ENCODE data around the gene NHEJ1. TPM values are rescaled to one million over a fixed set of nuclear protein-coding genes. Genes with fewer than 3 reads are reported as not detected.

Gene NHEJ1
- total RNA-seq, 5 donors from 2014 or later (not counting 1 experiment from before 2014, with no cell fraction given) = 17.3 to 21.1 (median 18.2) TPM

- Histone ChIP-seq H3K4me3 (ENCODE audit: control insufficient read depth in 1 of 2, extremely low read depth in 1 of 2, low read length in 1 of 2) (no peak overlapping the region), H3K9me3 (no peaks in the 10 kb centered on the region), H3K27me3 (replicated peaks in 1 of 2; ENCODE audit: control insufficient read depth in 2 of 2, extremely low read depth in 1 of 2, insufficient read depth in 2 of 2, low read length in 1 of 2) (no peaks in the 10 kb centered on the region), H3K27ac (ENCODE audit: low read length) (no peak overlapping the region), H3K4me1 (ENCODE audit: control insufficient read depth in 1 of 2, extremely low read depth in 1 of 2, insufficient read depth in 2 of 2, low read length in 2 of 2) (peaks cover 14 to 43% of the 10 kb centered on the region in 2 experiments), H3K36me3 (ENCODE audit: control insufficient read depth in 2 of 2, extremely low read depth in 1 of 2, insufficient read depth in 1 of 2, low read length in 1 of 2) (peaks cover 4 to 39% of the 10 kb centered on the region in 2 donors)
- Mint-ChIP-seq H3K4me3 (no peak overlapping the region), H3K27me3 (no peaks in the 10 kb centered on the region), H3K36me3 (peaks cover 30% of the 10 kb centered on the region), H3K4me1 (peaks cover 31 to 49% (median 39%) of the 10 kb centered on the region in 3 donors), H3K27ac (peak overlapping the region; percentile 23 to 39), H3K9me3 (no peaks in the 10 kb centered on the region)
- WGBS (ENCODE audit: insufficient coverage) = 91% methylated on average over 13 of the region's 16 CpGs
- ChIA-PET CTCF (interaction anchor here (0.6 to 2.6 kb wide), 9 partner anchors 8 to 295 kb away, joined by 3 to 32 read pairs (median 5); partner anchors contain the start of gene ZFAND2B (in 1 of the 2)), POLR2A (interaction anchor here in 1 of 2 donors (0.7 kb wide), 1 partner anchor 32 kb away, joined by 5 read pairs; no protein-coding TSS in a partner anchor)
- no peak for DNase-seq
- ATAC-seq (replicated peaks in 1 of 4) = no peak
Measured at GRCh38 chr2:219172231-219173154, 11.9 kb upstream of the NHEJ1 start.

- no peak overlapping the region for H3K4me3 Mint-ChIP-seq
- peak in 3 of 4 experiments; percentile 56 to 77 (median 69) for ATAC-seq (replicated peaks in 1 of 4)
Measured at GRCh38 chr2:219171231-219171651, 10.6 kb upstream of the NHEJ1 start.

GRCh38 chr2:219169930-219170654, 9.5 kb upstream of the NHEJ1 start, which contains the start of gene SLC23A3:
TSS of gene SLC23A3 (minus strand) at chr2:219170029. CDS start at chr2:219169984, 45 bp downstream.
- Mint-ChIP-seq H3K27me3 (no peaks in the 10 kb centered on the region), H3K9me3 (no peaks in the 10 kb centered on the region), H3K36me3 (peaks cover 30% of the 10 kb centered on the region), H3K27ac (no peak within 1 kb of the TSS), H3K4me3 (no peak within 1 kb of the TSS), H3K4me1 (peaks cover 14 to 34% (median 24%) of the 10 kb centered on the region in 3 donors)
- DNase-seq = no peak
- no peak within 1 kb of the TSS for H3K4me3 ChIP-seq (ENCODE audit: control insufficient read depth in 1 of 2, extremely low read depth in 1 of 2, low read length in 1 of 2)
- CTCF ChIA-PET = interaction anchor here (0.6 to 2.6 kb wide), 9 partner anchors 10 to 125 kb away, joined by 3 to 32 read pairs (median 4); partner anchors contain the start of genes NHEJ1 (in 1 of the 2) and ZFAND2B (in 1 of the 2)
- H3K9me3 ChIP-seq = no peaks in the 10 kb centered on the region
- no peak for ATAC-seq (replicated peaks in 1 of 4)
- H3K27me3 ChIP-seq (replicated peaks in 1 of 2; ENCODE audit: control insufficient read depth in 2 of 2, extremely low read depth in 1 of 2, insufficient read depth in 2 of 2, low read length in 1 of 2) = no peaks in the 10 kb centered on the region
- H3K27ac ChIP-seq (ENCODE audit: low read length) = no peak within 1 kb of the TSS
- peaks cover 4 to 39% of the 10 kb centered on the region in 2 donors for H3K36me3 ChIP-seq (ENCODE audit: control insufficient read depth in 2 of 2, extremely low read depth in 1 of 2, insufficient read depth in 1 of 2, low read length in 1 of 2)
- H3K4me1 ChIP-seq (ENCODE audit: control insufficient read depth in 1 of 2, extremely low read depth in 1 of 2, insufficient read depth in 2 of 2, low read length in 2 of 2) = peaks cover 5 to 26% of the 10 kb centered on the region in 2 experiments
- 94% methylated on average over 3 of the region's 10 CpGs for WGBS (ENCODE audit: insufficient coverage)
- POLR2A ChIA-PET = no interaction called here

More at GRCh38 chr2:219171231-219171651, 10.6 kb upstream of the NHEJ1 start:
- 72% methylated on average over 6 of the region's 6 CpGs for WGBS (ENCODE audit: insufficient coverage)
- peaks cover 4 to 39% of the 10 kb centered on the region in 2 donors for H3K36me3 ChIP-seq (ENCODE audit: control insufficient read depth in 2 of 2, extremely low read depth in 1 of 2, insufficient read depth in 1 of 2, low read length in 1 of 2)
- peaks cover 12 to 36% of the 10 kb centered on the region in 2 experiments for H3K4me1 ChIP-seq (ENCODE audit: control insufficient read depth in 1 of 2, extremely low read depth in 1 of 2, insufficient read depth in 2 of 2, low read length in 2 of 2)
- H3K36me3 Mint-ChIP-seq = peaks cover 30% of the 10 kb centered on the region
- peak in 16 of 35 experiments; percentile 12 to 69 (median 23) for DNase-seq
- no peaks in the 10 kb centered on the region for H3K27me3 Mint-ChIP-seq
- no peaks in the 10 kb centered on the region for H3K9me3 ChIP-seq
- no peaks in the 10 kb centered on the region for H3K27me3 ChIP-seq (replicated peaks in 1 of 2; ENCODE audit: control insufficient read depth in 2 of 2, extremely low read depth in 1 of 2, insufficient read depth in 2 of 2, low read length in 1 of 2)
- POLR2A ChIA-PET = no interaction called here
- H3K4me1 Mint-ChIP-seq = peaks cover 25 to 45% (median 34%) of the 10 kb centered on the region in 3 donors
- H3K27ac Mint-ChIP-seq = peak overlapping the region; percentile 9 to 34
- CTCF ChIA-PET = interaction anchor here (0.8 to 2.6 kb wide), 10 partner anchors 8 to 124 kb away, joined by 3 to 32 read pairs (median 4); partner anchors contain the start of gene ZFAND2B (in 1 of the 2)
- H3K9me3 Mint-ChIP-seq = no peaks in the 10 kb centered on the region
- H3K4me3 ChIP-seq (ENCODE audit: control insufficient read depth in 1 of 2, extremely low read depth in 1 of 2, low read length in 1 of 2) = no peak overlapping the region
- H3K27ac ChIP-seq (ENCODE audit: low read length) = peak overlapping the region; percentile 24

- no peak for ATAC-seq (replicated peaks in 1 of 4)
- peaks cover 21% of the 10 kb centered on the region for H3K36me3 Mint-ChIP-seq
- peaks cover 3 to 22% (median 13%) of the 10 kb centered on the region in 3 donors for H3K4me1 Mint-ChIP-seq
- H3K9me3 ChIP-seq = no peaks in the 10 kb centered on the region
- H3K4me1 ChIP-seq (ENCODE audit: control insufficient read depth in 1 of 2, extremely low read depth in 1 of 2, insufficient read depth in 2 of 2, low read length in 2 of 2) = peaks cover 0 to 14% of the 10 kb centered on the region in 2 experiments
- DNase-seq = no peak
- peaks cover 4 to 27% of the 10 kb centered on the region in 2 donors for H3K36me3 ChIP-seq (ENCODE audit: control insufficient read depth in 2 of 2, extremely low read depth in 1 of 2, insufficient read depth in 1 of 2, low read length in 1 of 2)
- H3K9me3 Mint-ChIP-seq = no peaks in the 10 kb centered on the region
- no peaks in the 10 kb centered on the region for H3K27me3 ChIP-seq (replicated peaks in 1 of 2; ENCODE audit: control insufficient read depth in 2 of 2, extremely low read depth in 1 of 2, insufficient read depth in 2 of 2, low read length in 1 of 2)
- H3K27ac ChIP-seq (ENCODE audit: low read length) = no peak overlapping the region
- H3K27me3 Mint-ChIP-seq = no peaks in the 10 kb centered on the region
- CTCF ChIA-PET = interaction anchor here in 1 of 2 donors (1.3 kb wide), 1 partner anchor 43 kb away, joined by 4 read pairs; no protein-coding TSS in a partner anchor
- no peak overlapping the region for H3K4me3 Mint-ChIP-seq
- H3K27ac Mint-ChIP-seq = no peak overlapping the region
- POLR2A ChIA-PET = no interaction called here
- H3K4me3 ChIP-seq (ENCODE audit: control insufficient read depth in 1 of 2, extremely low read depth in 1 of 2, low read length in 1 of 2) = no peak overlapping the region
Measured at GRCh38 chr2:219168932-219169331, 8.3 kb upstream of the NHEJ1 start.

- Histone ChIP-seq H3K4me1 (ENCODE audit: control insufficient read depth in 1 of 2, extremely low read depth in 1 of 2, insufficient read depth in 2 of 2, low read length in 2 of 2) (peaks cover 0 to 10% of the 10 kb centered on the region in 2 experiments), H3K4me3 (ENCODE audit: control insufficient read depth in 1 of 2, extremely low read depth in 1 of 2, low read length in 1 of 2) (no peak overlapping the region), H3K27me3 (replicated peaks in 1 of 2; ENCODE audit: control insufficient read depth in 2 of 2, extremely low read depth in 1 of 2, insufficient read depth in 2 of 2, low read length in 1 of 2) (no peaks in the 10 kb centered on the region), H3K36me3 (ENCODE audit: control insufficient read depth in 2 of 2, extremely low read depth in 1 of 2, insufficient read depth in 1 of 2, low read length in 1 of 2) (peaks cover 4 to 23% of the 10 kb centered on the region in 2 donors), H3K27ac (ENCODE audit: low read length) (no peak overlapping the region), H3K9me3 (no peaks in the 10 kb centered on the region)
- DNase-seq (no peak), ATAC-seq (replicated peaks in 1 of 4) (no peak)
- Mint-ChIP-seq H3K27ac (no peak overlapping the region), H3K27me3 (no peaks in the 10 kb centered on the region), H3K9me3 (no peaks in the 10 kb centered on the region), H3K4me1 (peaks cover 0 to 19% (median 9%) of the 10 kb centered on the region in 3 donors), H3K4me3 (no peak overlapping the region), H3K36me3 (peaks cover 20% of the 10 kb centered on the region)
- CTCF ChIA-PET = no interaction called here
- POLR2A ChIA-PET = no interaction called here
- WGBS (ENCODE audit: insufficient coverage) = 94% methylated on average over 2 of the region's 6 CpGs
Measured at GRCh38 chr2:219168526-219168925, 7.9 kb upstream of the NHEJ1 start.

GRCh38 chr2:219167997-219168396, 7.4 kb upstream of the NHEJ1 start:
- 100% methylated on average over 1 of the region's 5 CpGs for WGBS (ENCODE audit: insufficient coverage)
- DNase-seq (no peak), ATAC-seq (replicated peaks in 1 of 4) (no peak)
- Histone ChIP-seq H3K36me3 (ENCODE audit: control insufficient read depth in 2 of 2, extremely low read depth in 1 of 2, insufficient read depth in 1 of 2, low read length in 1 of 2) (peaks cover 4 to 18% of the 10 kb centered on the region in 2 donors), H3K27ac (ENCODE audit: low read length) (no peak overlapping the region), H3K4me3 (ENCODE audit: control insufficient read depth in 1 of 2, extremely low read depth in 1 of 2, low read length in 1 of 2) (no peak overlapping the region), H3K9me3 (no peaks in the 10 kb centered on the region), H3K27me3 (replicated peaks in 1 of 2; ENCODE audit: control insufficient read depth in 2 of 2, extremely low read depth in 1 of 2, insufficient read depth in 2 of 2, low read length in 1 of 2) (no peaks in the 10 kb centered on the region), H3K4me1 (ENCODE audit: control insufficient read depth in 1 of 2, extremely low read depth in 1 of 2, insufficient read depth in 2 of 2, low read length in 2 of 2) (peaks cover 0 to 7% of the 10 kb centered on the region in 2 experiments)
- Mint-ChIP-seq H3K27me3 (no peaks in the 10 kb centered on the region), H3K27ac (no peak overlapping the region), H3K36me3 (peaks cover 16% of the 10 kb centered on the region), H3K4me3 (no peak overlapping the region), H3K4me1 (peaks cover 0 to 15% (median 5%) of the 10 kb centered on the region in 3 donors), H3K9me3 (no peaks in the 10 kb centered on the region)
- POLR2A ChIA-PET = no interaction called here
- CTCF ChIA-PET = no interaction called here
